ENCODE data around the gene TFAP2B.

The TFAP2B gene

GRCh38 chr6:50832912-50833311 lies 14.2 kb downstream of the TFAP2B start:
- DNase-seq (ENCODE audit: low spot score in 2 of 2), result no peak
- H3K36me3 ChIP-seq (replicated peaks), result no peaks in the 10 kb centered on the region
- no peak overlapping the region for H3K4me3 ChIP-seq
- no peaks in the 10 kb centered on the region for H3K27me3 ChIP-seq (ENCODE audit: low read depth)
- no peaks in the 10 kb centered on the region for H3K4me1 ChIP-seq
- H3K9me3 ChIP-seq, result no peaks in the 10 kb centered on the region
- in situ Hi-C loops (cut with MboI; ENCODE audit: low sequenced_read_pairs), result no loop called here

- Histone ChIP-seq H3K9me3 (no peaks in the 10 kb centered on the region), H3K36me3 (replicated peaks) (no peaks in the 10 kb centered on the region), H3K4me1 (no peaks in the 10 kb centered on the region), H3K27me3 (ENCODE audit: low read depth) (no peaks in the 10 kb centered on the region; the same call in 1 of the 2 replicates), H3K4me3 (no peak overlapping the region)
- no peak for DNase-seq (ENCODE audit: low spot score in 2 of 2)
- in situ Hi-C loops (cut with MboI; ENCODE audit: low sequenced_read_pairs), result no loop called here
These were observed 16.3 kb downstream of the TFAP2B start for GRCh38 chr6:50834929-50835410.

GRCh38 chr6:50836231-50836630 lies 17.6 kb downstream of the TFAP2B start:
- no peak for DNase-seq (ENCODE audit: low spot score in 2 of 2)
- in situ Hi-C loops (cut with MboI; ENCODE audit: low sequenced_read_pairs), result no loop called here
- Histone ChIP-seq H3K9me3 (no peaks in the 10 kb centered on the region), H3K4me1 (no peaks in the 10 kb centered on the region), H3K36me3 (replicated peaks) (no peaks in the 10 kb centered on the region), H3K27me3 (ENCODE audit: low read depth) (no peaks in the 10 kb centered on the region; the same call in 1 of the 2 replicates), H3K4me3 (no peak overlapping the region)

DNA sequence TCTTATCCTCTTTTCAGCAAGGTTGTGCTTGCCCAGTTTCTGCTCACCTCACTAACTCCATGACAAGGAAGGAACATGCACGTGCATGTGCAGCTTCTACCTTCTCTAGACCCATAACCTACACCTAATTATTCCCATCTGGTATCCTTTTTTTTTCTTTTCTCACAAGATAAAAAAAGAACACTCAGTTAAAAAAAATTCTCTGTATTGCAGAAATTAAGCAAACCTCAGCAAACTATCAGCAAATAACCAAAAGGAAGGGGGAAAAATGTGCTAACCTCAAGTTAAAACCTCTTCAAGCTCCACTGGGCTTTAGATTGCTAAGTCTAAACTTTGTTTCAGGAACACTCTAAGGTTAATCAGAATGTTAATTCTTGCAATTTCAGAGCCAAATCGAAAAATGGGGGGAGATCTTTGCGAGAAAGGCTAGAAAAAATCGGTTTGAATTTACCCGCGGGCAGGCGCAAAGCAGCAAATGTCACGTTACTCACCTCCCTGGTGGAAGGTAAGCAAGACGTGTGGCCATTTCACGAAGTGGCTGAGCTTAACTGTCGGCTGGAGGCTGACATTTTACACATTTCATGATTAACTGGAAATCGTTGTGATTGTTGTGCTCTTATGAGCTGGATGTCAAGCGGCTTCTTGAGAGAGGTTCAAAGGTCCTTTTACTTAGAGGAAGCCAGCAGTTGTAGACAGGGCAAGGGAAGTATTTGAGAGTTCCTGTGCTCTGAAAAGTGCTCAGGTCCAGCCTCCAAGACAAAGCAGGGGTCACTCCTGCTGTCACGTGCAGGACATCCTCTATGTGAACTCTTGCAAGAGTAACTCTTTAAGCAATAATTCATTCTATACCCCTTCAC lies 19.1 kb downstream of the TFAP2B start:
- DNase-seq (ENCODE audit: low spot score in 2 of 2), result no peak
- in situ Hi-C loops (cut with MboI; ENCODE audit: low sequenced_read_pairs), result no loop called here
- Histone ChIP-seq H3K9me3 (no peaks in the 10 kb centered on the region), H3K36me3 (replicated peaks) (no peaks in the 10 kb centered on the region), H3K4me3 (no peak overlapping the region), H3K4me1 (no peaks in the 10 kb centered on the region), H3K27me3 (ENCODE audit: low read depth) (peaks cover 3% of the 10 kb centered on the region)

DNA sequence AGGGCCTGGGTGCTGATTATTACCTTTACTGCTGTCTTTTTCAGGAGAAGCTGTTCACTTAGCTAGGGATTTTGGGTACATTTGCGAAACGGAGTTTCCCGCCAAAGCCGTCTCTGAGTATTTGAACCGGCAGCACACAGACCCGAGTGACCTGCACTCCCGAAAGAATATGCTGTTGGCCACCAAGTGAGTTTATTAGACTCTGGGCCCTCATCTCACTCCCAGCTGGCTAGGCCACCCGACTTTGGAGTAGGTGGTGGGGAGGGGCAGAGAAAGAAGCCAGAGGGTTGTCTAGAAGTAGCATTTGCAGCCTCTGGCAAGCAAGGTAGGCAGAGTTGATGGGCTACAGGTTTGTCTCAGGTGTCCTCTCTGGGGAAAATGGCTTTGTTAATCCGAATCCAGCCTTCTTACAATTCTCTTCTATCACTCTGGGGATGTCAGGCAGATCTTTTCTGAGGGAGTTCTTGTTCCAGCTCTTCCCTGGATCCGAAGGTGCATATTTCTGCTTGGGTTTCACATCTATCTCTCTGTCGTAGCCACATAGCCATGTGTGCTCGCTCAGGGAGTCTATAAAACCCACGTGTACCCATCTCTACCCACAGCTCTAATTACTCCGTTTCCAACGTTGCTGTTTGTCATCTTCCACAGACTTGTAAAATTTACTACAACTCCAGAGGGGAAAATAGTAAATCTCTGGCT lies 21.6 kb downstream of the TFAP2B start:
- in situ Hi-C loops (cut with MboI; ENCODE audit: low sequenced_read_pairs), result no loop called here
- Histone ChIP-seq H3K4me3 (no peak overlapping the region), H3K36me3 (replicated peaks) (no peaks in the 10 kb centered on the region), H3K9me3 (no peaks in the 10 kb centered on the region), H3K27me3 (ENCODE audit: low read depth) (peaks cover 18% of the 10 kb centered on the region), H3K4me1 (no peaks in the 10 kb centered on the region)
- no peak for DNase-seq (ENCODE audit: low spot score in 2 of 2)

- peaks cover 24% of the 10 kb centered on the region for H3K27me3 ChIP-seq (ENCODE audit: low read depth)
- no peak overlapping the region for H3K4me3 ChIP-seq
These were observed 22.1 kb downstream of the TFAP2B start for GRCh38 chr6:50840811-50841192.

GRCh38 chr6:50842446-50842845 lies 23.8 kb downstream of the TFAP2B start:
- in situ Hi-C loops (cut with MboI; ENCODE audit: low sequenced_read_pairs), result no loop called here
- Histone ChIP-seq H3K9me3 (no peaks in the 10 kb centered on the region), H3K4me3 (no peak overlapping the region), H3K36me3 (replicated peaks) (no peaks in the 10 kb centered on the region), H3K4me1 (no peaks in the 10 kb centered on the region), H3K27me3 (ENCODE audit: low read depth) (peaks cover 40% of the 10 kb centered on the region)
- DNase-seq (ENCODE audit: low spot score in 2 of 2), result no peak

More at GRCh38 chr6:50840811-50841192, 22.1 kb downstream of the TFAP2B start:
- Histone ChIP-seq H3K9me3 (no peaks in the 10 kb centered on the region), H3K36me3 (replicated peaks) (no peaks in the 10 kb centered on the region), H3K4me1 (no peaks in the 10 kb centered on the region)
- no peak for DNase-seq (ENCODE audit: low spot score in 2 of 2)
- in situ Hi-C loops (cut with MboI; ENCODE audit: low sequenced_read_pairs), result no loop called here

DNA sequence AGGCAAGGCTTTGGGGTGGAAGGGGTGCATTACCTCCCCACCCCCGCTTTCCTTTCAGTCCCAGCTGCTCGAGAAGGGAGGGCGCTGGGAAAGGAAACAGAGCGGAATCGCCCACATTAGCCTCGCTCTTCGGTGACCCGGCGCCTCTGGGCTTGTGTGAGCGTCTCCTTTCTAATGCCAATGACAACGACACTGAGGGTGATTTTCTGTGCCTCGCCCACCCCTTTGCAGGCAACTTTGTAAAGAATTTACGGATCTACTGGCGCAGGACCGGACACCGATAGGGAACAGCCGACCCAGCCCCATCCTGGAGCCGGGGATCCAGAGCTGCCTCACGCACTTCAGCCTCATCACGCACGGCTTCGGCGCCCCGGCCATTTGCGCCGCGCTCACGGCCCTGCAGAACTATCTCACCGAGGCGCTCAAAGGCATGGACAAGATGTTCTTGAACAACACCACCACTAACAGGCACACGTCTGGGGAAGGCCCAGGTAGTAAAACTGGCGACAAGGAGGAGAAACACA lies 24.3 kb downstream of the TFAP2B start:
- Histone ChIP-seq H3K27me3 (ENCODE audit: low read depth) (peaks cover 45% of the 10 kb centered on the region), H3K4me1 (no peaks in the 10 kb centered on the region), H3K4me3 (no peak overlapping the region), H3K36me3 (replicated peaks) (no peaks in the 10 kb centered on the region), H3K9me3 (no peaks in the 10 kb centered on the region)
- no peak for DNase-seq (ENCODE audit: low spot score in 2 of 2)
- in situ Hi-C loops (cut with MboI; ENCODE audit: low sequenced_read_pairs), result no loop called here

GRCh38 chr6:50843842-50844241 lies 25.2 kb downstream of the TFAP2B start:
- in situ Hi-C loops (cut with MboI; ENCODE audit: low sequenced_read_pairs), result no loop called here
- H3K36me3 ChIP-seq (replicated peaks), result no peaks in the 10 kb centered on the region
- DNase-seq (ENCODE audit: low spot score in 2 of 2), result no peak
- no peak overlapping the region for H3K4me3 ChIP-seq
- H3K9me3 ChIP-seq, result no peaks in the 10 kb centered on the region
- H3K27me3 ChIP-seq (ENCODE audit: low read depth), result peaks cover 52% of the 10 kb centered on the region
- H3K4me1 ChIP-seq, result no peaks in the 10 kb centered on the region

GRCh38 chr6:50845499-50846143 lies 26.9 kb downstream of the TFAP2B start:
- no peak overlapping the region for H3K4me3 ChIP-seq
- no peak for DNase-seq (ENCODE audit: low spot score in 2 of 2)
- H3K27me3 ChIP-seq (ENCODE audit: low read depth), result peaks cover 56% of the 10 kb centered on the region
- H3K36me3 ChIP-seq (replicated peaks), result no peaks in the 10 kb centered on the region
- in situ Hi-C loops (cut with MboI; ENCODE audit: low sequenced_read_pairs), result no loop called here
- H3K9me3 ChIP-seq, result no peaks in the 10 kb centered on the region
- no peaks in the 10 kb centered on the region for H3K4me1 ChIP-seq

DNA sequence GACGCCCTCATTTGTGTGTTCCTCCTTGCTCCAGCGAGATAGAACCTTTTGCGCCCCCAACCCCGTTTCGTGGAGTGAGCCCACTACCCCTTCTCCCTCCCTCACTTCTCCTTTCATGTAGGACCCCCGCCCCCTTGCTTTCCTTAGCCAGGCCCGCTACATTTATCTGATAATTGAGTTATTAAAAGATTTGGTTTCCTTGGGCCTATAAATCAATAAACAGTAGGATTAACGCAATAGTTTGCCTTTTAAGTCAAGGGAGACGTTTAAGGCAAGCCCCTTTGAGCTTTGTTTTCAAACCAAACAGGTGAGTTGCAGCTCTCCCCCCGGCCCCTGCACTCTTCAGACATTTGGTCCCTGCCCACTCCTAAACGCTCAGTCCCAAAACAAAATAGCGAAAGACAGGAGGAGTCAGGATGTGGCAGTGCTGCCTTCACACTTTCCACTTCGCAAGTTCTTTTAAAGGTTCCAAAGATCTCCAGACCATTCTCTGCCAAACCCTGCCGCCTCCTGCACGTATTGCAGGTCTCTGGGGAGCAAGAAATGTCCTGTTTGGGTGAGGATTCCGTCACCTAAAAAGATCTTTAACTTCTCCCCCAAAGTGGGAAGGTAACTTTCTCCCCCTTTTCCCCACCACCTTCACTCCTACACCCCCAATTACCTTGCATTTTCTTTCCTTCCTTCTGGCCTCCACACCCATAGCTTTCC lies 27.6 kb downstream of the TFAP2B start:
- peaks cover 56% of the 10 kb centered on the region for H3K27me3 ChIP-seq (ENCODE audit: low read depth)
- H3K36me3 ChIP-seq (replicated peaks), result no peaks in the 10 kb centered on the region
- H3K4me3 ChIP-seq, result no peak overlapping the region
- H3K9me3 ChIP-seq, result no peaks in the 10 kb centered on the region
- no peaks in the 10 kb centered on the region for H3K4me1 ChIP-seq
- no peak for DNase-seq (ENCODE audit: low spot score in 2 of 2)
- in situ Hi-C loops (cut with MboI; ENCODE audit: low sequenced_read_pairs), result no loop called here

DNA sequence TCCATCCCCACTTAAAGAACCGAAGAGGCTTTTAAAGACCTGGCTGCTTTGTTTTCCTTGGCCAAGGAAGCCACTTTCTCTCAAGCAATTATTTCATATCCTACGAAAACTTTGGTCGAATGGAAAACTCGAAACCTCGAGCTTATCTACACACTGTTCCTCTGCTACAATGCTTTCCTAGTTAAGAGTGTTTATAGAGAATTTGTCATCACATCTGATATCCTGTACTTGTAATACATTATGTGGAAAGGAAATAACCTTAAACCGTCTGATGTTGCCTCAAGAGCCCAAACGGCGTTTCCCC lies 28.1 kb downstream of the TFAP2B start:
- DNase-seq (ENCODE audit: low spot score in 2 of 2), result no peak
- Histone ChIP-seq H3K27me3 (ENCODE audit: low read depth) (peaks cover 58% of the 10 kb centered on the region), H3K4me1 (no peaks in the 10 kb centered on the region), H3K36me3 (replicated peaks) (no peaks in the 10 kb centered on the region), H3K4me3 (no peak overlapping the region), H3K9me3 (no peaks in the 10 kb centered on the region)
- in situ Hi-C loops (cut with MboI; ENCODE audit: low sequenced_read_pairs), result no loop called here

GRCh38 chr6:50847890-50848594 lies 29.4 kb downstream of the TFAP2B start:
- Histone ChIP-seq H3K36me3 (replicated peaks) (no peaks in the 10 kb centered on the region), H3K9me3 (no peaks in the 10 kb centered on the region), H3K27me3 (ENCODE audit: low read depth) (peaks cover 58% of the 10 kb centered on the region), H3K4me1 (no peaks in the 10 kb centered on the region), H3K4me3 (no peak overlapping the region)
- in situ Hi-C loops (cut with MboI; ENCODE audit: low sequenced_read_pairs), result no loop called here
- DNase-seq (ENCODE audit: low spot score in 2 of 2), result no peak
